K562 (cell line): ENCODE measurements around the gene RDH5. TPM values are rescaled to one million over a fixed set of nuclear protein-coding genes. Genes with fewer than 3 reads are reported as not detected.

Experiments used
- ATAC-seq: fragments of 200-7000 bp; cut with Tn5 transposase; 3 replicates; pipeline ENCODE4 v1.9.1; 2020; ENCODE audit warnings: moderate library complexity
- BruUV-seq: library from RNA; stranded (reverse); fragments of 400-500 nt; replicated peaks from 2 replicates; lab custom pipeline; 2021; lab: Mats Ljungman, UMichigan
- CTCF ChIA-PET: fragments of 300-600 bp; formaldehyde crosslinking; extraction: SDS; loops from one replicate; lab custom pipeline; 2021; ENCODE audit warnings: low intra/inter-chr PET ratio; lab: Yijun Ruan, JAX
- POLR2A ChIA-PET: fragments of 300-600, 350-650 bp; sonication (Branson Sonifier 250); formaldehyde crosslinking; extraction: SDS; loops from one replicate; lab custom pipeline; 2021; ENCODE audit warnings: antibody characterized with exemption, inconsistent platforms; lab: Yijun Ruan, JAX
- DNase-seq, 4 experiments: peaks; one replicate each; pipeline versions ENCODE4 v3.0.0 to v3.0.0-alpha.2; 2011 to 2018; ENCODE audit warnings: low spot score in 3 of 4, mixed read lengths in 3 of 4; ENCODE audit errors: extremely low read depth in 1 of 4
- FAIRE-seq: peaks from 2 replicates; lab custom pipeline; 2011; peaks lifted over from hg19 to GRCh38; lab: Jason Lieb, UNC
- H2AFZ ChIP-seq: 2 replicates; pipeline ENCODE4 v1.6.0; 2011; ENCODE audit warnings: low read depth, low read length, control low read depth, inconsistent platforms
- H3K27ac ChIP-seq: fragments of 200-600 bp; 3 replicates; pipeline ENCODE4 v1.8.0; 2011; ENCODE audit warnings: low read depth, mild to moderate bottlenecking, control low read depth, inconsistent platforms, low read length, moderate library complexity, mixed read lengths; ENCODE audit errors: extremely low read depth
- H3K27me3 ChIP-seq, 2 experiments: fragments of 300-600 bp in 1 of 2; 2 replicates in 1 of 2; 3 replicates in 1 of 2; pipeline versions ENCODE4 v1.6.0 to v1.8.0; 2011; ENCODE audit warnings: inconsistent platforms in 2 of 2, low read length in 2 of 2, mild to moderate bottlenecking in 1 of 2, mixed read lengths in 1 of 2, moderate library complexity in 1 of 2; ENCODE audit not compliant: control insufficient read depth in 2 of 2, insufficient read depth in 2 of 2
- H3K36me3 ChIP-seq: fragments of 300-600 bp; 3 replicates; pipeline ENCODE4 v1.8.0; 2011; ENCODE audit warnings: mild to moderate bottlenecking, low read length, inconsistent platforms; ENCODE audit not compliant: control insufficient read depth, insufficient read depth
- H3K4me1 ChIP-seq, 2 experiments: fragments of 200-600 bp in 1 of 2; replicated peaks in 1 of 2; 2 replicates in 1 of 2; 3 replicates in 1 of 2; pipeline versions ENCODE4 v1.5.1 to v1.8.0; 2011; ENCODE audit warnings: inconsistent platforms in 2 of 2, low read length in 2 of 2, mild to moderate bottlenecking in 1 of 2, mixed read lengths in 1 of 2, moderate library complexity in 1 of 2; ENCODE audit not compliant: control insufficient read depth in 2 of 2, insufficient read depth in 2 of 2
- H3K4me2 ChIP-seq: 2 replicates; pipeline ENCODE4 v1.6.1; 2011; ENCODE audit warnings: low read length, control low read depth, inconsistent platforms, mixed read lengths; ENCODE audit not compliant: insufficient read depth
- H3K4me3 ChIP-seq: fragments of 200-600 bp; sonication (generic), shearing (Covaris generic); 2 replicates; pipeline ENCODE4 v1.5.1; 2016; ENCODE audit warnings: control low read depth, inconsistent platforms
- H3K79me2 ChIP-seq: fragments of 200-600 bp; 3 replicates; pipeline ENCODE4 v1.8.0; 2011; ENCODE audit warnings: low read length, inconsistent platforms; ENCODE audit not compliant: control insufficient read depth, insufficient read depth
- H3K9ac ChIP-seq, 2 experiments: 2 replicates each; pipeline versions ENCODE4 v1.6.0 to v1.6.1; 2011; ENCODE audit warnings: low read depth in 2 of 2, low read length in 2 of 2, control low read depth in 1 of 2, inconsistent platforms in 1 of 2, mild to moderate bottlenecking in 1 of 2, mixed read lengths in 1 of 2; ENCODE audit not compliant: insufficient read depth in 1 of 2
- H3K9me1 ChIP-seq: one replicate; pipeline ENCODE4 v1.6.0; 2011; ENCODE audit warnings: inconsistent platforms, mild to moderate bottlenecking, low read length, moderate library complexity; ENCODE audit not compliant: control insufficient read depth, insufficient read depth
- H3K9me3 ChIP-seq: replicated peaks from 2 replicates; pipeline ENCODE4 v1.5.1; 2011; ENCODE audit warnings: low read depth, low read length, inconsistent platforms; ENCODE audit not compliant: control insufficient read depth, insufficient read depth
- H4K20me1 ChIP-seq: replicated peaks from 2 replicates; pipeline ENCODE4 v1.6.1; 2011; ENCODE audit warnings: low read length, inconsistent platforms, mixed read lengths; ENCODE audit not compliant: control insufficient read depth, insufficient read depth
- E2F6 ChIP-seq, 2 experiments: IDR thresholded peaks; 2 replicates each; pipeline ENCODE4 v1.6.1; 2011; ENCODE audit warnings: borderline replicate concordance in 1 of 2, control low read depth in 1 of 2, low read depth in 1 of 2, low read length in 1 of 2, mild to moderate bottlenecking in 1 of 2, mixed read lengths in 1 of 2, moderate library complexity in 1 of 2; ENCODE audit not compliant: insufficient read depth in 1 of 2, insufficient read length in 1 of 2, poor library complexity in 1 of 2, severe bottlenecking in 1 of 2; ENCODE audit errors: extremely low read depth in 1 of 2
- ELF1 ChIP-seq: fragments of 200-800 bp; sonication (Bioruptor generic); IDR thresholded peaks from 2 replicates; pipeline ENCODE4 v1.6.1; 2016; ENCODE audit warnings: missing genetic modification characterization, missing compliant biosample characterization
- MYNN ChIP-seq, 2 experiments: sonication (generic); formaldehyde crosslinking in 1 of 2; IDR thresholded peaks; 2 replicates each; pipeline versions ENCODE4 v1.5.0 to v1.6.1; 2016 to 2020; ENCODE audit warnings: antibody characterized with exemption in 1 of 2, missing genetic modification reagents in 1 of 2
- POLR2G ChIP-seq: fragments of 200-400 bp; formaldehyde crosslinking; IDR thresholded peaks from 2 replicates; pipeline ENCODE4 v1.6.1; 2017; ENCODE audit warnings: low read depth, mild to moderate bottlenecking, antibody characterized with exemption, low read length, moderate library complexity
- RBFOX2 ChIP-seq: fragments of 200-400 bp; formaldehyde crosslinking; IDR thresholded peaks from 2 replicates; pipeline ENCODE4 v1.6.1; 2017; ENCODE audit warnings: low read depth, mild to moderate bottlenecking, low read length, moderate library complexity
- STAT5B ChIP-seq: fragments of 250-450 bp; sonication (Bioruptor Pico); IDR thresholded peaks from 2 replicates; pipeline ENCODE4 v1.8.0; 2021; ENCODE audit warnings: mild to moderate bottlenecking, inconsistent platforms
- VEZF1 ChIP-seq: fragments of 200-800 bp; sonication (Bioruptor generic); IDR thresholded peaks from 2 replicates; pipeline ENCODE4 v1.6.1; 2017; ENCODE audit warnings: missing genetic modification characterization, missing compliant biosample characterization
- ZBTB7A ChIP-seq: IDR thresholded peaks from 2 replicates; pipeline ENCODE4 v1.6.1; 2011; ENCODE audit warnings: low read depth, mild to moderate bottlenecking, low read length, moderate library complexity, borderline replicate concordance; ENCODE audit not compliant: control insufficient read depth
- ZFP91 ChIP-seq: sonication (generic); formaldehyde crosslinking; IDR thresholded peaks from 2 replicates; pipeline ENCODE4 v1.8.0; 2022; ENCODE audit warnings: mild to moderate bottlenecking, missing genetic modification reagents
- WGBS: fragments of 100-300 bp; shearing (Covaris generic); methylation state at CpG from one replicate; pipeline ENCODE4 v1.1.6; 2016; ENCODE audit warnings: low coverage, mixed read lengths; ENCODE audit not compliant: insufficient coverage; ENCODE audit errors: missing lambda C conversion rate; 5-methylcytosine and 5-hydroxymethylcytosine counted together
- in situ Hi-C: fragments of 300-500 bp; cut with MboI; formaldehyde crosslinking; loops from 4 replicates; pipeline ENCODE4 v1.15.0; 2018; ENCODE audit warnings: inconsistent platforms, mixed read lengths
- intact Hi-C: fragments of 100-400 bp; cut with micrococcal nuclease; formaldehyde crosslinking; loops from 2 replicates; pipeline ENCODE4 v1.14.2; 2022
- polyA plus RNA-seq, 8 experiments: library from polyadenylated mRNA; depleted of rRNA in 4 of 8; stranded (reverse) in 5 of 8; unstranded in 3 of 8; fragments of >200 nt; fragmentation: Nextera tagmentation in 2 of 8; fragmentation: Illumina TruSeq in 1 of 8; extraction: Ambion mirVana in 2 of 8; extraction: Trizol in 1 of 8; gene quantifications; 2 replicates each; pipeline versions ENCODE4 v1.2.1 to v1.2.3, GENCODE V29; 2011 to 2014; ENCODE audit warnings: inconsistent platforms in 1 of 8, missing spikeins in 1 of 8
- total RNA-seq, 7 experiments: library from RNA; depleted of rRNA in 6 of 7; stranded (reverse); fragments of >200 nt in 6 of 7; fragmentation: Illumina TruSeq in 2 of 7; extraction: Trizol in 2 of 7; gene quantifications; 2 replicates each; pipeline versions ENCODE4 v1.2.1 to v1.2.3, GENCODE V29; 2011 to 2021; ENCODE audit warnings: low replicate concordance in 1 of 7

Gene RDH5
- total and polyA plus RNA-seq, 9 of the 15 experiments (the other 6 are each of a cell fraction or from before 2014, with no cell fraction given): 0.28 to 2.0 (median 1.1) TPM; not detected in 1

- peak overlapping the region; percentile 74 for H3K4me2 ChIP-seq
- H3K36me3 ChIP-seq: peaks cover 43% of the 10 kb centered on the region; the same call in 2 of the 3 replicates
- H3K27me3 ChIP-seq: no peaks in the 10 kb centered on the region
- DNase-seq (peak; percentile 53 to 67 (median 60)), FAIRE-seq (peak; percentile 69), ATAC-seq (peak; percentile 38)
- no TSS peak for BruUV-seq
- TF ChIP-seq STAT5B (CRISPR knock-in tag) (no peak), E2F6 (IDR thresholded peaks at IDR 0.05; ENCODE audit: borderline replicate concordance in 1 of 2, extremely low read depth in 1 of 2, insufficient read depth in 1 of 2, insufficient read length in 1 of 2, low read depth in 1 of 2, low read length in 1 of 2, poor library complexity in 1 of 2, severe bottlenecking in 1 of 2) (no peak), ELF1 (tag) (no peak), VEZF1 (CRISPR knock-in tag) (peak; percentile 75), ZBTB7A (peak; percentile 57; the same call in 1 of the 2 replicates), RBFOX2 (0 out of 2 replicates have a peak, but pooled peaks have one; percentile 19), ZFP91 (CRISPR knock-in tag) (peak; percentile 85), MYNN (IDR thresholded peaks at IDR 0.05) (0 out of 2 replicates have a peak, but pooled peaks have one; percentile 51), MYNN (CRISPR knock-in tag; IDR thresholded peaks at IDR 0.05) (no peak), POLR2G (0 out of 2 replicates have a peak, but pooled peaks have one; percentile 17)
- in situ Hi-C loops (no loop called here), intact Hi-C loops (no loop called here)
- H2AFZ ChIP-seq: no peak overlapping the region
- no peaks in the 10 kb centered on the region; the same call in 1 of the 2 replicates for H3K9me3 ChIP-seq
- peaks cover 33 to 42% of the 10 kb centered on the region in 2 experiments for H3K4me1 ChIP-seq
- POLR2A ChIA-PET: interaction anchor here (3.4 to 4.5 kb wide), 2 partner anchors 9 to 16 kb away, joined by 13 to 44 read pairs; partner anchors contain the start of gene CD63
- peak overlapping the region; percentile 86 for H3K4me3 ChIP-seq
- 7% methylated on average over 8 of the region's 13 CpGs for WGBS
- H3K27ac ChIP-seq: peak overlapping the region; percentile 51; the same call in 2 of the 3 replicates
- no peaks in the 10 kb centered on the region for H4K20me1 ChIP-seq
- CTCF ChIA-PET: no interaction called here
- peak overlapping the region; percentile 44 to 84; a peak in 3 of 4 replicates for H3K9ac ChIP-seq
- no peaks in the 10 kb centered on the region for H3K9me1 ChIP-seq
- H3K79me2 ChIP-seq: peaks cover 38% of the 10 kb centered on the region
These were observed 25.4 kb downstream of the RDH5 start for GRCh38 chr12:55745361-55746173.
